ENCODE measurements around the gene COG6.

Gene COG6

GRCh38 chr13:39672378-39673132 is 17.1 kb downstream of the COG6 start:
- no peak for TF ChIP-seq EZH2 (optimal IDR thresholded peaks at IDR 0.05; ENCODE audit: low read depth, low read length)
- no peak for TF ChIP-seq EZH2phosphoT487 (IDR thresholded peaks at IDR 0.05; ENCODE audit: low read length)
- TF ChIP-seq CTCF (IDR thresholded peaks at IDR 0.05; ENCODE audit: low read length), result no peak
- H4K20me1 ChIP-seq (ENCODE audit: insufficient read depth, low read length), result no peaks in the 10 kb centered on the region
- no peaks in the 10 kb centered on the region for H3K27me3 ChIP-seq (replicated peaks; ENCODE audit: insufficient read depth, low read length)
- no peak overlapping the region for H3K27ac ChIP-seq (ENCODE audit: low read length)
- H3K36me3 ChIP-seq (replicated peaks; ENCODE audit: insufficient read depth, low read length), result no peaks in the 10 kb centered on the region
- H3F3A ChIP-seq (ENCODE audit: insufficient read depth, low read length), result no peaks in the 10 kb centered on the region
- H3K9me2 ChIP-seq (replicated peaks; ENCODE audit: insufficient read depth, low read length), result no peaks in the 10 kb centered on the region
- no peaks in the 10 kb centered on the region for H3K9me3 ChIP-seq (replicated peaks; ENCODE audit: insufficient read depth, low read length)
- no peak for DNase-seq
- H3K4me2 ChIP-seq (ENCODE audit: low read depth, low read length), result no peak overlapping the region
- H3K79me2 ChIP-seq (ENCODE audit: low read length), result no peaks in the 10 kb centered on the region
- H3K9ac ChIP-seq (ENCODE audit: low read length), result no peak overlapping the region
- no peaks in the 10 kb centered on the region for H3K4me1 ChIP-seq (ENCODE audit: low read length)
- no peak overlapping the region for H3K4me3 ChIP-seq (ENCODE audit: low read length)
- no peak overlapping the region for H2AFZ ChIP-seq (ENCODE audit: low read length)

DNA sequence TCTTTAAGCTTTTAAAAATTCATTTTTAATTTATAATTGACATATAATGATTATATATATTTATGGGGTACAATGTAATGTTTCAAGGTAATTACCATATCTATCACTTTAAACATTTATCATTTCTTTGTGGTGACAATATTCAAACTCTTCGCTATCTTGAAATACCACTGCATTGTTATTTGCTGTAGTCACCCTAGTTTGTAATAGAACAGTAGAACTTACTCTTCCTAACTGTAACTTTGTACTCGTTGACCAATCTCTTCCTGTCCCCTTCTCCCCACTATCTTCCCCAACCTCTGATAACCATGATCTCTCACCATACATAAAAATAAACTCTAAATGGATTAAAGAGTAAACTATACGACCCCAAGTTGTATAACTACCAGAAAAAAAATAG is 20.4 kb downstream of the COG6 start:
- no peak for DNase-seq
- H3K4me1 ChIP-seq (ENCODE audit: low read length), result no peaks in the 10 kb centered on the region
- no peak overlapping the region for H3K4me2 ChIP-seq (ENCODE audit: low read depth, low read length)
- H4K20me1 ChIP-seq (ENCODE audit: insufficient read depth, low read length), result no peaks in the 10 kb centered on the region
- no peak overlapping the region for H3K27ac ChIP-seq (ENCODE audit: low read length)
- H3K4me3 ChIP-seq (ENCODE audit: low read length), result no peak overlapping the region
- no peaks in the 10 kb centered on the region for H3K79me2 ChIP-seq (ENCODE audit: low read length)
- H2AFZ ChIP-seq (ENCODE audit: low read length), result no peak overlapping the region
- TF ChIP-seq EZH2 (optimal IDR thresholded peaks at IDR 0.05; ENCODE audit: low read depth, low read length) (no peak), EZH2phosphoT487 (IDR thresholded peaks at IDR 0.05; ENCODE audit: low read length) (no peak), CTCF (IDR thresholded peaks at IDR 0.05; ENCODE audit: low read length) (no peak)
- H3F3A ChIP-seq (ENCODE audit: insufficient read depth, low read length), result no peaks in the 10 kb centered on the region
- H3K9me2 ChIP-seq (replicated peaks; ENCODE audit: insufficient read depth, low read length), result no peaks in the 10 kb centered on the region
- no peaks in the 10 kb centered on the region for H3K36me3 ChIP-seq (replicated peaks; ENCODE audit: insufficient read depth, low read length)
- no peaks in the 10 kb centered on the region for H3K9me3 ChIP-seq (replicated peaks; ENCODE audit: insufficient read depth, low read length)
- H3K27me3 ChIP-seq (replicated peaks; ENCODE audit: insufficient read depth, low read length), result no peaks in the 10 kb centered on the region
- no peak overlapping the region for H3K9ac ChIP-seq (ENCODE audit: low read length)

GRCh38 chr13:39676315-39676876 is 20.9 kb downstream of the COG6 start:
- Histone ChIP-seq H3K4me2 (ENCODE audit: low read depth, low read length) (no peak overlapping the region), H3K9me2 (replicated peaks; ENCODE audit: insufficient read depth, low read length) (no peaks in the 10 kb centered on the region), H4K20me1 (ENCODE audit: insufficient read depth, low read length) (no peaks in the 10 kb centered on the region), H3K79me2 (ENCODE audit: low read length) (no peaks in the 10 kb centered on the region), H3K27me3 (replicated peaks; ENCODE audit: insufficient read depth, low read length) (no peaks in the 10 kb centered on the region), H3K4me1 (ENCODE audit: low read length) (no peaks in the 10 kb centered on the region), H3K4me3 (ENCODE audit: low read length) (no peak overlapping the region), H3K9me3 (replicated peaks; ENCODE audit: insufficient read depth, low read length) (no peaks in the 10 kb centered on the region), H3F3A (ENCODE audit: insufficient read depth, low read length) (no peaks in the 10 kb centered on the region), H3K36me3 (replicated peaks; ENCODE audit: insufficient read depth, low read length) (no peaks in the 10 kb centered on the region), H3K27ac (ENCODE audit: low read length) (no peak overlapping the region), H2AFZ (ENCODE audit: low read length) (no peak overlapping the region), H3K9ac (ENCODE audit: low read length) (no peak overlapping the region)
- DNase-seq, result peak; percentile 43
- no peak for TF ChIP-seq EZH2phosphoT487 (IDR thresholded peaks at IDR 0.05; ENCODE audit: low read length)
- TF ChIP-seq CTCF (IDR thresholded peaks at IDR 0.05; ENCODE audit: low read length), result peak; percentile 26; the same call in 1 of the 2 replicates
- no peak for TF ChIP-seq EZH2 (optimal IDR thresholded peaks at IDR 0.05; ENCODE audit: low read depth, low read length)

Measured in MM.1S (cell line).